SU-DHL-6 (cell line): ENCODE data around the gene ITGAE.

Source experiments
- H2AFZ ChIP-seq: fragments of 200-600 bp; sonication (generic); 2 replicates; pipeline ENCODE4 v1.6.1; 2014; ENCODE audit warnings: low read depth, mild to moderate bottlenecking, moderate library complexity, mixed read lengths, antibody characterized with exemption, low read length; ENCODE audit not compliant: severe bottlenecking
- H3F3A ChIP-seq: fragments of 200-600 bp; shearing (Covaris generic); 2 replicates; pipeline ENCODE4 v1.6.0; 2016; ENCODE audit warnings: antibody characterized with exemption, mild to moderate bottlenecking; ENCODE audit not compliant: insufficient read depth
- H3K27ac ChIP-seq: fragments of 200-600 bp; sonication (generic); 2 replicates; pipeline ENCODE4 v1.5.1; 2016; ENCODE audit warnings: low read depth, mild to moderate bottlenecking, low read length, moderate library complexity, mixed read lengths
- H3K27me3 ChIP-seq: fragments of 200-600 bp; sonication (generic), shearing (Covaris generic); 2 replicates; pipeline ENCODE4 v1.6.0; 2014; ENCODE audit warnings: mild to moderate bottlenecking, low read length
- H3K36me3 ChIP-seq: fragments of 200-600 bp; sonication (generic); 2 replicates; pipeline ENCODE4 v1.6.1; 2014; ENCODE audit warnings: mild to moderate bottlenecking, low read length, mixed read lengths
- H3K4me2 ChIP-seq: fragments of 300-600, 200-600 bp; shearing (Covaris generic), sonication (generic); 2 replicates; pipeline ENCODE4 v1.6.0; 2014; ENCODE audit warnings: low read length, low read depth, mild to moderate bottlenecking; ENCODE audit not compliant: poor library complexity, severe bottlenecking
- H3K4me3 ChIP-seq: fragments of 200-600 bp; sonication (generic); 2 replicates; pipeline ENCODE4 v1.5.1; 2014; ENCODE audit warnings: antibody characterized with exemption, low read length, mild to moderate bottlenecking, mixed read lengths; ENCODE audit not compliant: insufficient read depth, poor library complexity, severe bottlenecking
- H3K79me2 ChIP-seq: fragments of 200-600 bp; sonication (generic); 2 replicates; pipeline ENCODE4 v1.6.1; 2014; ENCODE audit warnings: mild to moderate bottlenecking, low read length, moderate library complexity; ENCODE audit not compliant: insufficient read depth
- H3K9ac ChIP-seq: fragments of 200-600 bp; sonication (generic); 2 replicates; pipeline ENCODE4 v1.7.0; 2014; ENCODE audit warnings: mild to moderate bottlenecking, low read length
- H3K9me2 ChIP-seq: fragments of 200-600 bp; sonication (generic); replicated peaks from 2 replicates; pipeline ENCODE4 v1.6.1; 2014; ENCODE audit warnings: low read length; ENCODE audit not compliant: insufficient read depth
- H3K9me3 ChIP-seq: fragments of 200-600 bp; sonication (generic); 2 replicates; pipeline ENCODE4 v1.6.1; 2014; ENCODE audit warnings: low read length, mixed read lengths; ENCODE audit not compliant: insufficient read depth
- H4K20me1 ChIP-seq: fragments of 200-600 bp; sonication (generic); 2 replicates; pipeline ENCODE4 v1.6.1; 2014; ENCODE audit warnings: low read depth, mild to moderate bottlenecking, antibody characterized with exemption, low read length, moderate library complexity, mixed read lengths
- EZH2phosphoT487 ChIP-seq: fragments of 200-600 bp; sonication (generic), shearing (Covaris generic); conservative IDR thresholded peaks from 2 replicates; pipeline ENCODE4 v1.6.1; 2018; ENCODE audit warnings: mild to moderate bottlenecking, antibody characterized with exemption, low read length, moderate library complexity, mixed read lengths
- TF ChIP-seq, protein P1 (sequence below): fragments of 200-600 bp; sonication (generic); IDR thresholded peaks from one replicate; pipeline ENCODE4 v1.5.1; 2017; ENCODE audit warnings: antibody characterized with exemption, mild to moderate bottlenecking, low read length, moderate library complexity; ENCODE audit not compliant: insufficient read depth, poor library complexity, severe bottlenecking

Gene ITGAE

DNA sequence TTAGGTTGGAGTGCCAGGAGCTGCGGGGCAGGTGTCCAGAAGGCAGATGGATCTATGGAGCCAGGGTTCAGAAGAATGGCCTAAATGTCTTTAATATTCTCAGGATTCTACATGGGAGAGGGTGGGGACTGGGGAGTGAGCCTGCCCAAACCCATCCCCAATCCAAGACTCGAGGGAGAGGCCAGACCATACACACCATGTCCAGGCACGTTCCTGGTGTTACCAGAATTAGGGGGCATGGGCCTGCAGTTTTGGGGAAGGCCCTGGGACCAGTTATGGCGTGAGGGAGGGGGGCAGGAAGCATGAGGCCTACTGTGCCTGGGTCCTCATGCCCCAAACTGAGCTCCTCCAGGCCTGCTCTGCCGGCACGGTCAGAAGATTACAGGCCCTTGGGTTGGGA, 134.5 kb downstream of the ITGAE start:
- Histone ChIP-seq H2AFZ (no peak overlapping the region), H3K9ac (no peak overlapping the region), H3K79me2 (peaks cover 21% of the 10 kb centered on the region), H3K4me2 (no peak overlapping the region), H3K27ac (no peak overlapping the region), H3K9me2 (no peaks in the 10 kb centered on the region), H3K27me3 (no peaks in the 10 kb centered on the region), H3K4me3 (no peak overlapping the region), H4K20me1 (no peaks in the 10 kb centered on the region), H3F3A (0 out of 2 replicates have a peak, but pooled peaks cover 2% of the 10 kb centered on the region), H3K9me3 (no peaks in the 10 kb centered on the region), H3K36me3 (no peaks in the 10 kb centered on the region)
- TF ChIP-seq EZH2phosphoT487 = no peak
- TF ChIP-seq, protein P1, sequence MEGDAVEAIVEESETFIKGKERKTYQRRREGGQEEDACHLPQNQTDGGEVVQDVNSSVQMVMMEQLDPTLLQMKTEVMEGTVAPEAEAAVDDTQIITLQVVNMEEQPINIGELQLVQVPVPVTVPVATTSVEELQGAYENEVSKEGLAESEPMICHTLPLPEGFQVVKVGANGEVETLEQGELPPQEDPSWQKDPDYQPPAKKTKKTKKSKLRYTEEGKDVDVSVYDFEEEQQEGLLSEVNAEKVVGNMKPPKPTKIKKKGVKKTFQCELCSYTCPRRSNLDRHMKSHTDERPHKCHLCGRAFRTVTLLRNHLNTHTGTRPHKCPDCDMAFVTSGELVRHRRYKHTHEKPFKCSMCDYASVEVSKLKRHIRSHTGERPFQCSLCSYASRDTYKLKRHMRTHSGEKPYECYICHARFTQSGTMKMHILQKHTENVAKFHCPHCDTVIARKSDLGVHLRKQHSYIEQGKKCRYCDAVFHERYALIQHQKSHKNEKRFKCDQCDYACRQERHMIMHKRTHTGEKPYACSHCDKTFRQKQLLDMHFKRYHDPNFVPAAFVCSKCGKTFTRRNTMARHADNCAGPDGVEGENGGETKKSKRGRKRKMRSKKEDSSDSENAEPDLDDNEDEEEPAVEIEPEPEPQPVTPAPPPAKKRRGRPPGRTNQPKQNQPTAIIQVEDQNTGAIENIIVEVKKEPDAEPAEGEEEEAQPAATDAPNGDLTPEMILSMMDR = no peak

DNA sequence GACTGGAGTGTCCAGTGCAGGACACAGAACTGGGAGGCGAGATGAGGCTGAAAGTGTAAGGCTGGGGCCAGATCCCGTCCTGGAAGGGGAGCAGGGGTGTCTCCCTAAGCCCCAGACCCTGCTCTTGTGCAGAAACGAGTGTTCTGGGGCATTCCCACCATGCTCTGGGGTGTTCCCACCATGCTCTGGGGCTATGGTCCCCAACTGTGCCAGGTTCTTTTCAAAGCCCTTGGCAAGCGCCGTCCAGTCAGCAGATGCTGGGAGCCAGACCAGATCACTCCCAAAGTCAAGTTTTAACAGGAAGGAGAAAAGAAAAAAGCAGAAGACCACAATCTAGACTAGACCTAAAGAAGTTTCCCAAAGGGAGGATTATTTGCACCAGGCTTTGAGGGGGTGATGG, 135.2 kb downstream of the ITGAE start:
- H3K36me3 ChIP-seq = no peaks in the 10 kb centered on the region
- no peaks in the 10 kb centered on the region for H4K20me1 ChIP-seq
- no peaks in the 10 kb centered on the region for H3K9me3 ChIP-seq
- H3K79me2 ChIP-seq = peaks cover 21% of the 10 kb centered on the region
- TF ChIP-seq, protein P1 = no peak
- no peak for TF ChIP-seq EZH2phosphoT487
- no peak overlapping the region for H3K27ac ChIP-seq
- H3K4me3 ChIP-seq = no peak overlapping the region
- no peaks in the 10 kb centered on the region for H3K27me3 ChIP-seq
- H3F3A ChIP-seq = no peaks in the 10 kb centered on the region
- no peaks in the 10 kb centered on the region for H3K9me2 ChIP-seq
- no peak overlapping the region for H2AFZ ChIP-seq
- H3K4me2 ChIP-seq = no peak overlapping the region
- no peak overlapping the region for H3K9ac ChIP-seq
